Astrocyte (in vitro differentiated cells and primary cell): Measurements from ENCODE around the gene DNLZ.

Source experiments
- CTCF ChIP-seq: IDR thresholded peaks from 2 replicates; pipeline ENCODE4 v1.5.1; 2011; ENCODE audit warnings: low read depth, mild to moderate bottlenecking, inconsistent platforms, low read length, moderate library complexity; ENCODE audit not compliant: insufficient read depth
- EZH2 ChIP-seq: IDR thresholded peaks from 2 replicates; pipeline ENCODE4 v1.6.1; 2012; ENCODE audit warnings: mild to moderate bottlenecking, low read length, inconsistent platforms; ENCODE audit not compliant: insufficient read depth

- TF ChIP-seq CTCF (no peak), EZH2 (no peak)
These were observed 45.8 kb downstream of the DNLZ start for GRCh38 chr9:136317695-136318094.
